Activated T-cell treated with anti-CD3 and anti-CD28 coated beads, Interleukin-2, amount 50 U/mL, for 48 hours (primary cell): Measurements from ENCODE around the gene HTR4.

Experiments used
- DNase-seq, 2 experiments: peaks; one replicate each; pipeline ENCODE4 v3.0.0-alpha.2; 2020

The HTR4 gene

GRCh38 chr5:148524721-148525120, 129.6 kb downstream of the HTR4 start:
- DNase-seq = no peak

DNA sequence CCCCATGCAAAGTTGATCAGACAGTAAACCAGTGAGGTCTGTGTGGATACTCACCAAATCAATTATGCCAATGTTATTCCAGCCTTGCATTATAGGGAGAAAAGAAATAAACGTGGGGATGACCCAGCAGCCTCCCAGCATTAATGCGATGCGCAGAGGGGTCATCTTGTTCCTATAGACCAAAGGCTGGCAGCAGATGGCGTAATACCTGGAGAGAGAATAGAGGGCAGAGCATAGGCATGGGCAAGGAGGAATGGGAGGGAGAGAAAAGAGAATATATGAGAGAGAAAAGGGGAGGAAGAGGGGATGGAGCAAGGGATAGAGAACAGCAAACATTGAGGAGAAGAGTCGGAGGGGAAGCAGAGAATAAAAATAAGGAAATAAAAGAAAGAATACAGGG, 131.2 kb downstream of the HTR4 start:
- no peak for DNase-seq

DNA sequence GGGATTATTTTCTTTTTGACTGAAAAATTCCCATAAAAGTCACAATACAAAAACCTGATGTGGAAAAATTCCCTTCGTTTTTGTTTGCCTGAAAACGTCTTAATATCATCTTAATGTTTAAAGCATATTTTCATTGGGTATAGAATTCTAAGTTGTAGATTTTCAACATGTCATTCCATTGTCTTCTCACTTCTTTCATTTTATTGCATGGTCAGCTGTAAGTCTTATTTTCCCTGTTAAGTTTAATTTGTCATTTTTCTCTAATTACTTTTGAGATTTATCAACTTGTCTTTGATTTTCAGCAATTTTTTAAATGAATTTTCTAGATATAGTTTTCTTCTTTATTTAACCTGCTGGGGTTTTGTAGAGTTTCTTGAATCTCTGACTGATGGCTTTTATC, 138.9 kb downstream of the HTR4 start:
- DNase-seq = no peak

DNA sequence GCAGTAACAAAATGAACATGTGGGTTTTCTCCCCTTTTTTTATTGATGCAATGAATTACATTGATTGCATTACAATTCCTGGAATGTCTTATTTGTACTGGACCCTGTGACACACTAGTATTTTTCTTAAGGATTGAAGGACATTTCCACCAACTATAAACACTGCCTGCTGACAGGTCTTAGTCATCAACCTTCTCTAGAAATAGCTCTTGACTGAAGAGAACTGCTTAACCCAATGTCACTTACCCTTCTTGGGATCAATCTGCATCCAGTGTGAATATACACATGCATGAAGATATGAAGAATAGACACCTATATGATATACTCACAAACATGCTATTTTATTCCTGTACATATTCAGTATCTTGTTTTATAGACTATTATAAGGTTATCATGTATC, 140.0 kb downstream of the HTR4 start:
- no peak for DNase-seq

GRCh38 chr5:148512498-148512897, 141.8 kb downstream of the HTR4 start:
- no peak for DNase-seq

- DNase-seq = no peak
Observed at GRCh38 chr5:148511810-148512347, 142.4 kb downstream of the HTR4 start.

- DNase-seq = no peak
Observed at GRCh38 chr5:148509893-148510292, 144.4 kb downstream of the HTR4 start.

DNA sequence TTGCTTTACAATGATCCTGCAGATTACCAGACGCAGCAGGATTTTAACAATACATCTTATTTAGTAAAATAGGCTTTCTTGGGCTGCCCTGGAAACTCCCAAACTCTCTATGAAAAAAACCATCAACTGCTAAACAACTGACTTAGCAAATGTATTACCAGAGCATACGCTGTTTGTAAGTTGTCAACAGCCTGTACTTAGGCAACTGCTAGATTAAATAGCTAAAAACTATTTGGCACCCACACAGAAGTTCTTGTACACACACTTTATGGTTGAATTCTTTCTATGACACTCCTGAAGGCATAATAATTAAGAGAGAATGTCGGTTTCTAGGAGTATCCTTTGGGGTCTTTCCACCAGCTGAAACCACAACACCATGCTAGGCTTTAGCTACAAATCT, 146.7 kb downstream of the HTR4 start:
- no peak for DNase-seq

GRCh38 chr5:148499452-148499851, 154.9 kb downstream of the HTR4 start:
- DNase-seq = no peak

- DNase-seq = no peak
Observed at GRCh38 chr5:148497757-148498156, 156.6 kb downstream of the HTR4 start.

GRCh38 chr5:148492351-148492750, 162.0 kb downstream of the HTR4 start:
- DNase-seq = no peak

DNA sequence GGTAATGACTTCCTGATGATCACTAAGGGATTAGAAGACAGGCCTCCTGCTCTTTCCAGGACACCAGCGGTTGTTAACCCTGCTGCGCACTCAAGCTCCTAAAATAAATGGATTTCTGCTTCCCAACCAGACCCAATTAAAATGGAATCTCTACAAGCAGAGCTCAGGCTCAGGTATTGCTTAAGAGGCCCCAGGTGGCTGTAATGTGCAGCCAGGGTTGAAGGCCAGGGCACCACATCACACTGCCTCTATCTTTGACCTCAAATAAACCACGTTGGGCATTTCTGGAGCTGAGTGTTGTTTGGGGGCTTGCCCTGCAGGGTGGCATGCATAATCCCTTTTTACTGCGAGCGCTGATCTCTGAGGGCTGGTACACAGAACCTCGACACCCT, 162.5 kb downstream of the HTR4 start:
- no peak for DNase-seq

DNA sequence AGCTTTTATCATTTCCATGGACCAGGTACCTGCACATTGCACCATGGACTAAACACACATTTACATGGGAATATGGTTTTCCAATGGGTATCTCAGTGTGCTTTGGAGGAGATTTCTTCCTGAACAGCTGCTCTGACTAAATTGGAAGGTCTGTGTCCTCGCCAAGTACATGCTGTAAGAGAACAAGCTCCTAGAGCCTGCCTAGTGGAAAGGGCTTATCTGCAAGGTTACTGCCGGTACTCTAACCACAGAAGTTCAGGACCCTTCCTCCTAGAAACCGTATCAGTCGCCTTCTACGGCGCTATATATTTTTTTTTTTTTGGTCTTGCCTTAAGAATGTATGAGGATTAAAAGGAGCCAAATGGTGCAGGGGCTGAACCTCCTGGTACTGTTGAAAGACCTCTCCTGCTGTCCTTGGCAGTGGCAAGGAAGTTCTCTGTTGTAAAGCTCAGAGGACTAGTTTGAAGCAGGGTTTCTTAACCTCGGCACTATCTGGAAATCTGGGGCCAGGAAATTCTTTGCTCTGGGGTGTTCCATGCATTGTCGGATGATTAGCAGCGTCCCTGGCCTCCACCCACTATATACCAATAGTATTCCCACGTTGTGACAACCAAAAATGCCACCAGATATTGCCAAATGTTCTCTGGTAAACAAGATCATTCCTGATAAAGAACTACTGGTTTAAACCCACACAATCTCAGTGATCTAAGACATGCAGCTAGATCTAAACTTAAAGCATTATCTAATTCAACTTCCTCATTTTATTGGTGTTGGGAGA, 163.1 kb downstream of the HTR4 start:
- DNase-seq = no peak

DNA sequence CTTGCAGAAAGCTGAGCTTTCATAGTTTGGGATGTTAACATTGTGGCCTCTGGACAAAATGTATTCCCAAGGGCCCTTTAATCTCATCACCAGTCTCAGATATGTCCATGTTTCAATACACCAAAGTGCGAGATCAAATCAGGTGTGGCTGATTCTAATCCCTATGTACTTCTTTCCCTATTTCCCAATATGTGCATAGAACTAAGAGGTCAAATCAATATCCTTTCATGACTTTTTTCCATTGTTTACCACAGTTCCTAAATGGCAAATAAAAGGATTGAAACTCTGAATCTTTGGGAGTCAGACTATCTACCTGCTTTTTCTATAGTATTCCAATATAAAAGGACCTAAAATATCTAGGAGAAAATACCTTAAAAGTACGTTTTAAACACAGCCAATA, 165.6 kb downstream of the HTR4 start:
- no peak for DNase-seq

DNA sequence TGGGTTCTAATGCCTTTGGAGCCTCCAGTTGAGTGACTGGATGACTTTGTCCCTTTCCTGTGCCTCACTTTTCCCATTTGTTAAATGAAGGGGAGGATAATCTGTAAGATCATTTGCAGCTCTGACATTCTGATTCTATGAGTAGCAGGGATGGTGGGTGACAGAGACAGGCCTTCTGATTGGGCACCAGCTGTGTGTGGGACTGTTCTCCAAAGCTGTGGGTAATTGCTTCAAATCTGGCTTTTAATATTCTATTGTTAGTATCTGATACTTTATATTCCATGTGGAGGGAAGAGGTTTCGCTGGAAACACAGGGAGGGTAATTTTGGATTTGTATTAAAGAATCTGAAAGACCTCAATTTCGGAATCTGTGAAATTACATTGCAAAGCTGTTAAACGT, 167.9 kb downstream of the HTR4 start:
- DNase-seq = no peak

GRCh38 chr5:148484651-148485050, 169.7 kb downstream of the HTR4 start:
- DNase-seq = no peak

GRCh38 chr5:148483750-148484149, 170.6 kb downstream of the HTR4 start:
- DNase-seq = no peak

DNA sequence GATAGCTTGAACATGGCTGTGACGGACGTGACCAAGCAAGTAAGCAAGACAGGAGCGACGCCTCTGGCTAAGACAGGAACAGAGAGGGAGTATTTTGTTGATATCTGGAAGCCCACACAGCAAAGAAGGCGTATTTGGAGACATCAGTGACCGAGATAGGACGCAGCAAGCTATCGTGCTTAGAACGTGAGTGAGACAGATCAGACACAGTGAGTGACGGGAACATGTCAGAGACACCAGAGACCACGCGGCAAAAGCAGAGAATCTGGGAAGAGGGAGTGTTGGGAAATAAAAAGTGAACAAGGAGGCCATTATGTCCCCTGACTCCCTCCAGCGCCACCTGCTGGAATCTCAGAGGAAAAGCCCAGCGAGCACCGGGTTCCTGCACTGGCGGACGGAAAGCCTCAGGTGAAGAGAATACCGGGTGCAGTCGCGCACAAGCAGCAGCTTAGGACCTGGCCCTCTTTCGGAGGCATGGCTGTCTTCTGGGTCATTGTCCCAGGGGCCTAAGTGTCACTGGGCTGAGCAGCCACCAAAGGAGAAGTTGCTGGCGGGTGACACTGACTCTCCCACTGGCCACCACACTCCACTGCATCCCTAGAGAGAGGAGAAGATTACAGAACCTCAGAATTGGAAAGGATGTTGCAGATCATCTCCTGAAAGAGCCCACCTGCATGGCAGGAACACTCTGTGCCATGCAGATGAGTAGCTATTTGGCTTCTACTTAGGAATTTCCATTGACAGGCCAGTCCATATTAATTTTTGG, 171.4 kb downstream of the HTR4 start:
- DNase-seq = peak; percentile 72 to 78

GRCh38 chr5:148482196-148482595, 172.1 kb downstream of the HTR4 start:
- no peak for DNase-seq

DNA sequence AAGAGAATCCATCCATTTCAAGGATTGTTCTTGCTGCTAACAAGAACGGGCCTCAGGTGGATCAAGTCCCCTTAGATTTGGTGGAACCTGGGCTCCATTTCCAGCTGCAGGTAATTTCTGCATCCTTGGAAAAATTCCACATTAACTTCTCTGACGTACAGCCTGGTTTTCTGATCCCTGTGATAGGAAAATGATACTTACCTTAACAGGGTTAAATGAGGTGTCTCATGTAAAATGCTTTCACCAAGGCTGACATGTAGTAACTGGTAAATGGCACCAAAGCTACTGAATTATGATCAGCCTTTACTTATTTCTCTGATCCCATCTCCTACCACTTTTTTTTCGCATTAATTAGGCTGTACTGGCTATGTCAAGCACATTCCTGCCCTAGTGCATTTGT, 176.9 kb downstream of the HTR4 start:
- DNase-seq = no peak

DNA sequence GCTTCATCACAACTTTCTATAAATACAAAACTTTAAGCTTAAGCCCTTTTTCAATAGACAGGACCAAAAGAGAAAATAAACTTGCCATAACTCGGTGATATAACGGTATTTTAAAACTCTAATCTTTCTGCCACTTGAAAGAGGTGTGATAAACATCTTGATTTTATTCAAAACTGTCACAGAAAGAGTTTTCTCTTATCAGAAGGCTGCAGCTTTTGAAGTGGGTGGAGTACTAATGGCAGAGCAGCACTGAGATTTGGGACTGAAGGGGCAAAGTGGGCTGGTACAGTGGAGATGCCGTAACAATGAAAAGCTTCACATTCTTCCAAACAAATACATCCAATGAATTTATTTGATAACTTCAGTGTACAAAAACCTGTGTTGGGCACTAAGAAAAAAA, 178.0 kb downstream of the HTR4 start:
- DNase-seq = no peak

- no peak for DNase-seq
Observed at GRCh38 chr5:148474025-148474511, 180.3 kb downstream of the HTR4 start.

DNA sequence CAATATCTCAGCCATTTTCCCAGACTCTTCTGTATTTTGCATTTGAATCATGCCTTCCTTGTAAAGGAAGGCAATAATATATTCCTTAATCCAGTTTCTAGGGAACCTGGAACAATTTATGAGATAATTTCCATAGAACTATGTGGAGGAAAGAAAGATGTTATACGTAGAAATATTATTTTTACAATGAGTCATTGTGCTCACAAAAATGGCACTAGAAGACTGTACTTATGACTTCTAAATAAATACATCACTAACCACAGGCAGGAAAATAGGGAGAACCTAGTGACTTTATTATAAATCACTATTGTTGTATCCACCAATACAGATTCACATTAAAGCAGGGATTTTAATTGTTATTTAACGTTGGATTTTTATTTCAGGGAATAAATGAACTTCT, 182.9 kb downstream of the HTR4 start:
- no peak for DNase-seq

DNA sequence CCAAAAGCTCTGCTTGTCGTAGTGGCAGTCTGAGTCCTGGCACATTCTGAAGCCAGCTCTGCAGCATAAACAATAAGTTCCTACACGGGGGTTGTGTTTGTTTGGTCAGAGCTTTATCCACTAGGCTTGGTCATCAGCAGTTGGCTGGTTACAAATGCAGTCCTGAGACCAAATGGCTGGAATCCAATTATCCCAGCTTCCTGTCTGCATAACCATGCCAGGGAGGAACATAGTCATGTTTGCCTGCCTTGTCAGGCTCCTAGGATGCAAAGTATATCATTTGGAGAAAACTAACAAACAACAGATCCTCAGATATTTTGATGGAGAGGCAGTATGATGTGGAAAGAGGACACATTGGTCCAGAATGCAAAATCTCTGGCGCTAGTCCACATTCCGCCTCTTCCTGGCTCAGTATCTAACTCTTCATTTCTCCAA, 184.8 kb downstream of the HTR4 start:
- DNase-seq = no peak
